Suppressor macrophage treated with lipopolysaccharide for 4 hours (primary cell): ENCODE data around the gene ARHGAP27.
A peak's percentile ranks its signal among the peaks of the same experiment; 100 is the strongest.

Experiments used
- DNase-seq: peaks from one replicate; pipeline ENCODE4 v3.0.0-alpha.2; 2020

The ARHGAP27 gene

DNA sequence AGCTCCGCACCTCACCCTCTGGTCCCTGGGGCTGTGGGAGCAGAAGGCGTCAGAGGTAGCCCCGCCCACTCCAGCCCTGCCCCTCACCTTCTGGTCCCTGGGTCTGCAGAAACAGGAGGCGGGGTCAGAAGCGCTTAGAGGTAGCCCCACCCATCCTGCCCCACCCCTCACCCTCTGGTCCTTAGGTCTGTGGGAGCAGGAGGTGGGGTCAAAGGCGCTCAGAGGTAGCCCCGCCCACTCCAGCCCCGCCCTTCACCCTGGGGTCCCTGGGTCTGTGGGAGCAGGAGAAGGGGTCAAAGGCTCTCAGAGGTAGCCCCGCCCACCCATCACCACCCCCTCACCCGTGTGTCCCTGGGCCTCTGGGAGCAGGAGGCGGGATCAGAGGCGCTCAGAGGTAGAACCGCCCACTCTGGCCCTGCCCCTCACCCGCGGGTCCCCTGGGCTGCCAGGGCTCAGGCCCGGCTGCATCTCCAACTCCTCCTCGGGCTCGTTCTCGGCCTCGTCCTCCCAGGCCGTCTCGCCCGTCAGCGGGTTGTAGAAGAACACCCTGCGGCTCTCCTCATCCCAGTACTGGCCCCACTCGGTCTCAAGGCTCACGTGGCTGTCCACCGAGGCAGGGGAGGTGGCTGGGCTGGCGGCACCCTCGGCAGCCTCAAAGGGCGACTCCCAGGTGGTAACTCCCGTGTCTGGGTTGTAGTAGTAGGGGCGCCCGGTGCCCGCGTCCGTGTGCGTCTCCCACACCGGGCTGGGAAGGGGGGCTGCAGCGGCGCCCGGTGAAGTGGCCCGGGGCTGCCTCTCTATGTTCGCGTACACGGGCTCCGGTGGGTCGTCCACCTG lies 27.2 kb downstream of the ARHGAP27 start:
- no peak for DNase-seq

DNA sequence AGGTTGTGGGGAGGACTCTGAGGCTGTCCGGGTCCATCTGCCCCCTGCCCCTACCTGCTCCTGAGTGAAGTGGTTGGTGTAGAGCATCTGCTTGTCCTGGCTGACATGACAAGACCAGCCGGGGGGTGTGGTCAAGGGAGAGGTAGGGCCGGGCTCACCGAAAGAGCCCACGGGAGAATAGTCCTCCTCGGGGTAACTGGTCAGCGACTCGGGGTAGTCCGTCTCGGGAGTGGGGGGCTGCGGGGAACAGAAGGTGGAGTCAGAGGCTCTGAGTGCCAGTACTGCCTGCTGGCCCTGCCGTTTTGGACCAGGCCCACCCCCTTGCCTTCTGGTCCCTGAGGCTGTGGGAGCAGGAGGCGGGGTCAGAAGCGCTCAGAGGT lies 27.8 kb downstream of the ARHGAP27 start:
- no peak for DNase-seq

DNA sequence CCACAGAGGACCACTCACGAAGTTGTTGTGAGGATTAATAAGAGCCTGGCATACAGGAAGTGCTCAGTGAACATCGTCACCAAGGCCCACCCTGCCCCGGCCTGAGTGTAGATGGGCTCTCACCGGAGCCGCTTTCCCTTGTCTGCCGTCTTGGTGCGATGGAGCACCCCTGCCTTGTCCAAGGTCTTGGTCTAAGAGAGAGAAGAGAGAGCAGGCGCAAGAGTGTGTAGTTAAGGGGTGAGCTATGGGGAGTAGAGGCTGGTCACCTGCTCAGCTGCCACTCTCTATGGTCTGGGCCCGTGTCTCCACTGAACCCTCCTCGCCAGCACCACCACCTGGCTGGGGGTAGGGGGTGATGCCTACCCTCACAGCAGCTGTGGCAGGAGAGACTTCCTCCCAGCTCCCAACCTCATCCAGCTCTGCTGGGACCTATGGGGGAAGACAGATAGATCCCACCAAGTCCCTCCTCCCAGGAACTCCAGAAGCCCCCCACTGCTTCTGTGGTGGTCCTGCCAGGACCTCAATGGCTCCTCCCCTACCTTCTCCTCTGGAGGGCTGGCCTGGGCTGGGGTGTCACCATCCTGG lies 28.7 kb downstream of the ARHGAP27 start:
- no peak for DNase-seq

DNA sequence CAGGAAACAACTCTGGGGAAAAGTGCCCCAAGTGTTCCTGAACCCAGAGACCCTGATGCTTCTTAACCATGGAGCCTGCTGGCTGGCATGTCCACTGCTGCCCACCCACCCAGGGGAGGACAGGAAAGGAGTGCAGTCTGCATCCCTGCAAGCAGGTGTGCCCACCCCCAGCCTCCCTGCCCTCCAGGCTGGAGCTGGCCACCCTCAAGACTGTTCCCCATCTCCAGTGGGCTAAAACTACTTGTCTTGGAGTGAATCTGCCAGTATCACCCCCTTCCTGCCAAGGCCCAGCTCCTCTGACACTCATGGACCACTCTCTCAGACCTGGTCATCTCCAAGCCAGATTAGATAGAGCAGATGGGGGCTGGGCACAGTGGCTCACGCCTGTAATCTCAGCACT lies 29.8 kb downstream of the ARHGAP27 start:
- no peak for DNase-seq

DNA sequence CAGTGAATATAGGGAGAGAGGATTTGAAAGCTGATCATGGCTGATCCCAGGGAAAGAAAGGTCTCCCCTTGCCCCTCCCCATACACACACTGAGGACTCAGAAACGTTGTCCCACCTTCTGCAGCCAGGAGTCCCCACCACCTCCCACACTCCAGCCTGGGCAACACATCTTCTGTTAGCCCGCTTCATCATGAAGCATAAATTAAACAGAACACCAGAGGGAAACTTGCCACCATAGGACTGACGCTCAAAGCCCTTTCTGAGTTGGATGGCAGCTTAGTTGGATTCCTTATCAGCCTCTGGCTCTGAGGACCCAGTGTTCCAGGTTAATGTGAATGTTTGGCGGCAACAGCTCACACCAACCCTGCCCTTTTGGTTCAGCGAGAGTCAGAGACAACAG lies 33.9 kb downstream of the ARHGAP27 start:
- no peak for DNase-seq

DNA sequence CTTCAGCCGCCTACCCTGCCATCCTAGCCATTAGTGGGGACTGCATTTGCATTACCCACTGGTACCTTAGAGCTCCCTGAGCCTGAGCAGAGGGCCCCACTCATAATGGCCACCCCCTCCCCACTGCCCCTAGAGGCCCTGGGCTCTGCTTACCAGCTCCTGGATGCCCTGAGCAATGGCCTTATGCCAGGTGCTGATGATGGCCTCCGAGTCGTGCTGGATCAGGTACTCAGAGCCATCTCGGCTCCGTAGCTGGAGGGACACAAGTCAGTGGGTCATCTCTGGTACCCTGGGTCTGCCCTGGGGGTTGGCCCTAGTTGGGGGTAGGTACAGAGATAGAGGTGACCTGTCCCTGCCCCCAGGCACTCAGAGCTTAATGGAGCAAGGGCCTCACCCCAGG lies 34.9 kb downstream of the ARHGAP27 start:
- no peak for DNase-seq

DNA sequence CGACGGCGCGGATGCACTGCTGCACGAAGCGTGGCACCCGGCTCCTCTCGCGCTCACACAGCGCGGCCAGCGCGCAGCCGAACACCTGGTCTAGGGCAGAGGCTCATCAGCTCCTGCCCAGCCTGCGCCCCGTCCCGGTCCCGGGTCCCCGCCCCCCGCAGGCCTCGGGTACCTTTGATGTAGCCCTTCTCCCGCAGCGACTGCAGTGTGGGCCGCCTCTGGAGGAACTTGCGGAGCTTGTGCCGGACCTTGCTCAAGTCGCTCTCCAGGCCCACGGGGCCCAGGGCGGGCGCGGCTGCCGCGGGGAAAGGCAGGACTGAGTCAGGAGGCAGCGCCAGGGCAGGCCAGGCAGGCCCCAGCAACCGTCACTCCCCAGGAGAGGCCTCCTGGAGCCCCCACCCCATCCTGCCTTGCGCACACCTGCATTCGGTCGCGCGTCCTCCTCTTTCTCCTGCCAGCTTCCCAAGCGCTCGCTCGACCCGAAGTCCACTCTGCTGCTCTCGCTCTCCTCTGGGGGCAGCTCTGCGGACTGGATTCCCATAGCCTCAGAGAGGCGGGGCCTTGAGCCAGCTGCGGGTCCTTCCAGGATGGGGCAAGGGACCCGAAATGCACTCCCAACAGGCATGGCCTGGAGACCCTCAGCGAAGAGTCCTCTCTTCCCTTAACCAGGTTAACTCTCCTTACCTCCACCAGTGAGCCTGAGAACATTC lies 36.0 kb downstream of the ARHGAP27 start:
- no peak for DNase-seq

DNA sequence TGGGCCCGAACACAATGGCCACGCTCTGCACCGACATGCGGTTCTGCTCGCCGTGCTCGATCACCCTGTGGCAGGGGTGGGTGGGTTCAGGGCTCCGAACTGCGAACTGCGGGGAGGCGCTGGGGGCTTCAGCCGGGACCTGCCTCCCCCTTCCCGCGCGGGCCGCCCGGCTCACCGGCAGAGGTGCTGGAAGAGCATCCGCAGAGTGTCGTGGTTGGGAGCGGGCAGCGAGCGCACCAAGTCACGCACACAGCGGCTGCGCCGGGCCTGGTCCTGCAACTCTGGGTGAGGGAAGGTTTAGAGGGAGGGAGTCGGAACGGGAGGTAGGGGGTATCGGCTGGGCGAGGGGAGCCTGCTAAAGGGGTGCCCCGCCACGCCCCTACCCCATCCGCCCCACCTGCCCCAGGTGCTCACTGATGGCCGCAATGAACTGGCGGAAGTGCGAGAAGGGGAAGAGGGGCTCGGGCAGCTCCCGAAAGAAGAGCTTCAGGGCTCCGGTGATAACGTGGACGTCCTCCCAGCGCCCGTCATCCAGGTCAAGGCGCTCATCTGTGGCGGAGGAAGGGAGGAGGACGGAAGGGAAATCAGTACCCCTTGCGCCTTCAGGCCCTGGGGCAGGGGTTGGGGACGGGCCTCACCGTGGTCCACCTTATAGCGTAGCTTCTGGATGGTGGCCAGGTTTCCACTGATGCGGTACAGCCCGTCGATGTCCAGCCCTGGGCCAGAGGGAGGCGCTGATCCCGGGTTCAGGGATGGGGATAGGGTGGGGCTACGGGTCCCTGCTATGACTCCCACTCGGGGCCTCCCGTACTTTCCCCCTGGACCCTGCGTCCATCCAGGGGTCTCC lies 36.9 kb downstream of the ARHGAP27 start:
- no peak for DNase-seq

DNA sequence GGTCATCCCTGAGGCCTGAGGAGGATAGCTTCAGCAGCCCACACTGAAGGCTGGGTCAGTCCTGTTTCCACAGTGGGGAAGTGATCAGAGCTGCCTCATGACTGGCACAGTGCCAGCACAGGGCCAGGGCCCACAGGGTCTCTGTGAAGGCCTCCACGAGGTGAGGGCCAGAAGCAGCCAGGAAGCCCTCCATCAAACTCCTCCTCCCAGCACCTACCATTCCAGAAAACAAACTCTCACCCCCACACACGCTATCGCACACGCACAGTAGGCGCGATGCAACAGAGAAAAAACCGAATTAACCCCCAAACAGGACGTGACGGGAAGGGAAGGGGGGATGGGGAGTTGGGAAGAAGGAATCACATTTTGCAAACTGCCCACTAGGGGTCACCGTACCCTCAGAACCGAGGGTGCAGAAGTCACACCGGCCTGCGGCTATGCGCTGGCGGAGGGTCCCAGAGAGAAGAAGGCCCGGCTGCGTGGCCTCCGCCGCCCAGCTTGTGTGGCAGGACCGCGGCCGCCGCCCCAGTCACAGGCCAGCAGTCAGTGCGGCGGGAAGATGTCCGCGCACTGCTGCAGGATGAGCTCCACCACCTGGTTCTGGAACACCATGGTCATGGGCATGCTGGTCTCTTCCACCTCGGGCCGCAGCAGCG lies 37.6 kb downstream of the ARHGAP27 start:
- DNase-seq = peak; percentile 73

DNA sequence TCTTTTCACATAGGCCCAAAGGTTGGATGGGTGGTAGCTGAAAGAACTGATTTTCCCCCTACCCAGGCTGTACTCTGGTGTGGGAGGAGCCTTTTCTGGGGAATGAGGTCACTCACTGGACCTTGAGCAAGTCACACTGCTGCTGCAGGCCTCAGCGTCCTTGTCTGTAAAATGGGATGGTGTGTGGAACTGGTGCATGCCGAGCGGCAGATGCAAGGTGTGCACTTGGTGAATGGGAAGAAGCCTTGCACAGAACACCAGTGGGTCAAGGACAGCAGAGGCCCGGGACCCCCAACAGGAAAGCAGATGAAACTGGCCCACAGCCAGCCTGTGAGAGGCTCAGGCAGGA lies 38.1 kb downstream of the ARHGAP27 start:
- DNase-seq = no peak

DNA sequence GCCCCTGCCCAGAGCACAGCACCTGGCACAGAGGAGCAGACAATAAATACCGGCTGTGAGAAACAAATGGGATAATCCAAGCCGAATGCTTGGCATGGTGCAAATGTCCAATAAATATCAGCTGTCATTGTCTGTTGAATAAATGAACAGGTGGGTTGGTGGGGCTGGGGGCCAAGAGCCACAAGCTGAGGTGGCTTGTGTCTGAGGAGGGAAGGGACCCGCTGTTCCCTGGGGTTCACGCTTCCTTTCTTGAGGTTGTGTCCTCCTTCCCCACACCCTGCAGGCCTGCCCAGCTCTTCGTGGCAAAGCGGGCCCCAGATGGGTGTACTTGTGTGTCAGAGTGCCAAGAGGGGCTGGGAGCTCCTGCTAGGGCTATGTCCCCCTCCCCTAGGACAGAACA lies 38.6 kb downstream of the ARHGAP27 start:
- no peak for DNase-seq

DNA sequence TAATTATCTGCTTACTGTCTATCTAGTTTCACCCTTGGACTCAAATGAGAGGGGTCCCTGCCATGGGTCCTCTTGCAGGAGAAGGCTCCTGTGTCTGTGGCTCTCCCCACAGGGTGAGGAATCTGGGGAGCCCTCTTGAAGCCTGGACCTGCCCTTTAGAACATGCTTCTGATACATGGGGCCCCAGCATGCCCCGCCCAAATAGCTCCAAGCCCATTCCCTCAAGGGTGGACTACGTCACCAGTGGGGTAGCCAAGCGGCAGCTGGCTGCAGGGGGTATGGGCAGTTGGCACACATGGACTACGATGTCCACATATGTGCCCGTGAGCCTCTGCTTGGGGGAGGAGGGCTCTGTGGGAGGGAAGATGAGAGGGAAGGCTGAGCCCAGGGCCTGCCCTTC lies 39.3 kb downstream of the ARHGAP27 start:
- no peak for DNase-seq

DNA sequence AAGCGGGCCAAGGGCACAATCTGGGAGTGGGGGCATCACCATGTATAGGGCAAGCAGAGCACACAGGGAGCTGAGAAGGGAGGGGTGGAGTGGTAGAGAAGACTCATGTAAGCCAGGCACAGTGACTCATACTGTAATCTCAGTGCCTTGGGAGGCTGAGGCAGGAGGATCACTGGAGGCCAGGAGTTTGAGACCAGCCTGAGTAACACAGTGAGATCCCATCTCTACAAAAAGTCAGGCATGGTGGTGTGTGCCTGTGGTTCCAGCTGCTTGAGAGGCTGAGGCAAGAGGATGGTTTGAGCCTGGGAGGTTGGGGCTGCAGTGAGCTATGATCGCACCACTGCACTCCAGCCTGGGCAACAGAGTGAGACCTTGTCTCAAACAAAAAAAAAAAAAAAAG lies 40.8 kb downstream of the ARHGAP27 start:
- no peak for DNase-seq

DNA sequence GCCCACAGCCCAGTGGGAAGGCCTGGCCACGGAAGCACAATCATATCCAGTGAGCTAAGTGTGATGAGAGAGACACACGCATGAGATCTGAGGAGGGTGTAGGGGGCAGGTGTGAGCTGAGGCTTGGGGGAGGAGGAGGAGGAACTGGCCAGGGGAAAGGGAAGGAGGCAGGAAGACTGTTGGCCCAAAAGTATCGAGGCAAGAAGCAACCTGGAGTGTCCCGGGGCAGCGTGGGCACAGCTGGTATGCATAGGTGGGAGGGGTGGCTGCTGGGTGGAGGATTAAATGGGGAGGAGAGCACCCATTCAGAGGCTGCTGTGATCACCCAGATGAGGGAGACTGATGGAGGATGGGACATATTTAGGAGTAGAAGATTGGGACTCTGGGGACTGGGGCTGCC lies 41.4 kb downstream of the ARHGAP27 start:
- no peak for DNase-seq

DNA sequence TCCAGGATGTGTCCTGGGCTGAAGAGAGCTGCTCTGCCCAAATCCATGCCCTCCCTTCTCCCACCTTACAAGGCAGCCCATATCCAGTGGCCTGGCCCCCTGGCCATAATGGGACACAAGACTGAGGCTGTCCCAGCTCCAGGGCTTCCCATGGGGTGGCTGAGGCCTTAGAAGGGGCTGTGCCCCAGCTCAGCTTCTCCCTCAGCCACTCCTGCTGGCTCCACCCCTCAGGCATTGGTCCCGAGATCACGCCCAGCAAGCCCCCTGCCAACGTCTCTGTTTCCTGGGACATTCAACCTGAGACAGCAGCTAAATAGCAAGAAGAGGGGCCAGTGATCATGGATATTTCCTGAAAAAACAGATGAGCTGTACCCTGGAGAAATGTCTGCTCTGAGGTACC lies 43.3 kb downstream of the ARHGAP27 start:
- DNase-seq = no peak

DNA sequence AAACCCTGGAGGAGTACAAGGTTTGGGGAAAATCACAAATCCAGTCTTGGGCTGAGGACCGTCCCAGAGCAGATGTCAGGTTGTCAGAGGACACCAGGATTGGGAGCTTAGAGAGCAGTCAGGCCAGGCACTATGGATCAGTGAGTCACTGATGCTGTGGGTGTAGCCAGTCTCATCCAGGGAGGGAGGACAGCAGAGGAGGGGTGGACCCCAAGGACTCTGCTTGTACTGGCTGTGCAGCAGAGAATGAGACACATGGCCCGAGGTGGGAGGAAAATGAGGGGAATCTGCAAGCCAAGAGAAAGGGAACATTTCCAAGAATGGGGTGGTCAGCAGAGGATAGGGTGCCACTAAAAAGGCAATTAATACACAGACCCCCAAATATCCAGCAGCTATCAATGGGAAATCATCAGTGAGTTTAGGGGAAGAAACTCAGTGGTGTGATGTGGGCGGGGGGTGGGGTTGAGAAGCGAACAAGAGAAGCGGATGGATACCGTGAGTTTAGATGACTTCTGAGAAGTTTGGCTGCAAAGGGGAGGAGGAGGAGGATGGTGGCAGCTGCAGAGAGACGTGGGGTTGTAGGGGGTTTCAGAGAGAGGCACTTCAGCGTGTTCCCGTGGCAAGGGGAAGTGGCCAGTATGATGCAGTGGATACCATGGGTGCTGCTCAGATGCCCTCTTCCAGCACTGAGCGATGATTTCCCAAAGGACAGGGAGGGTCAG lies 43.9 kb downstream of the ARHGAP27 start:
- no peak for DNase-seq

DNA sequence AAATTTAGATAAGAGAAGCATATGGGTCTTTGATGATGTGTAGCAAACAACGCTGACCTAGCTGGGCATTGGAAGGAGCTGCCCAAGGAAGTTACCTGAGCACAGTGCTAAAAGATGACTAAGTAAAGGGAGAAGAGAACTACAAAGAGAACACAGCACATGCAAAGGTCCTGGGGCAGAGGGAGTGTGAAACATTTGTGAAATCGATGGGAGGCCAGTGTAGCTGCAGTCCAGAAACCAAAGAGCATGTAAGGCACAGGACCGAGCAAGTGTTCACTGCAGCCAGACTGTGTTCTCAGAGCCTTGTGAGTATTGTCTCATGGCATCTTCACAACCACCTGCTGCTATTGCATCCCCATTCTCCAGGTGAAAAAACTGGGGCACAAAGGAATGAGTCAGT lies 44.9 kb downstream of the ARHGAP27 start:
- DNase-seq = no peak

DNA sequence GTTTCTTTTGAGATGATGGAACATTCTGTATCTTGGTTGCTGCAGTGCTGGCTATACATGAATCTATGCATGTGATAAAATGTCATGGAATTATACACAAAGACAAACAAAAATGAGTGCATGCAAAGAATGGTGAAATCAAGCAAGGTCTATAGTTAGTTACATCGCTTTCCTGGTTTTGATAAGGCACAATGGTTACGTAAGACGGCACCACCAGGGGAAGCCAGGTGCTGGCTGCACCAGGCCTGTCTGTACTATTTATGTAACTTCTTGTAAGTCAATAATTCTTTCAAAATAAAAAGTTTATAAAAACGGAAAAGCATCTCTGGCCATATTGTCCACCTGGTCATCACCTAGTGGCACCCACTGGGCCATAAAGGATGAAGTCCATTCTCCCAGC lies 46.5 kb downstream of the ARHGAP27 start:
- no peak for DNase-seq

DNA sequence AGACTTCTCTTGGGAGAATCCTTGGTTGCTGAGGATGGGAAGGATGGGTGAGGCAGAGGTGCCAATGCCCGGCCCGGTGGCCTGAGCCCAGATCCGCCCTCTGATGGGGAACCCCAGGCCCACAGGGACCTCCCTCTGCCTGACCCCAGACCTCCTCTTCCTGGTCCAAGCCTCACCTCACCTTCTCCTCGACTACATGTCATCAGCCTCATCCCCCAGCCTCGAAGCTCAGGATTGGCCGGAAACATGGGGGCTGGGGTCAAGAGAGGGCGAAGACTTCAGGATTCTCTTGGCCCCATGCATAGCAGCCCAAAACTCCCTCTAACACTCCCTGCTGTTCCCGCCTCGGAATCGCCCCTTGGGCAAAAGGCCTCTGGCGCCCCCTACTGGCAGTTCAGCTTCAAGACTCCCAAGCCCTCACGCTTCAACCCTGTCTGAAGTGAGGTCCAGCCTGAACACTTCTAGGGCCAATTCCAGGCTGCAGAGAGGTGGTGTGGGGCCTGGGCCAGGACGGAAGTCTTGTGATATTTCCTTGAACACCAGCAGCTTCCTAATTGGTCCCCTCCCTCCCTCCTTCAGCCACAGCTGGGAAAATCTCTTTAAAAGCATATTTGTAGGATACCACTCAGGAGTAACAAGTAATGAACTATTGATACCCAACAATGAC lies 47.2 kb downstream of the ARHGAP27 start:
- peak; percentile 94 for DNase-seq

DNA sequence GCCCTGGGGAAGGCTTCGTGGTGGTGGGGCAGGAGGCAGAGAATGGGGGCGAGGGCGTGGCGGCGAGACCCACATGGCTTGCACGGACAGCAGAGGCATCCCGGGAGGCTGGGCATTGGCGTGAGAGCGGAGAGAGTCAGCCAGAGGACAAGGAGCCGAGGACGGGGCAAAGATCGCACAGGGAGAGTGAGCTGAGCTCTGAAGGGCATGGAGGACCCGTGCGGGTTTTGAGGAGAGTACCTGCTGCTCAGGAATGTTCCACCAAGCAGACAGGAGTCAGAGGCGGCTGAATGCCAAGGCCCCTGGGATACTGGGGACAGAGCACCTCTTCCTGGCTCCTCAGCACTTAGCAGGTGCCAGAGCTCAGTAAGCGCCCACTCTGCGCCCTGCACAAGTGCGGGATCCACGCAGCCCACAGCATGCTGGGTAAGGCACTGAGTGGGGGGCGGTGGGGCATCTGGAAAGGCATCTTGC lies 47.8 kb downstream of the ARHGAP27 start:
- no peak for DNase-seq

DNA sequence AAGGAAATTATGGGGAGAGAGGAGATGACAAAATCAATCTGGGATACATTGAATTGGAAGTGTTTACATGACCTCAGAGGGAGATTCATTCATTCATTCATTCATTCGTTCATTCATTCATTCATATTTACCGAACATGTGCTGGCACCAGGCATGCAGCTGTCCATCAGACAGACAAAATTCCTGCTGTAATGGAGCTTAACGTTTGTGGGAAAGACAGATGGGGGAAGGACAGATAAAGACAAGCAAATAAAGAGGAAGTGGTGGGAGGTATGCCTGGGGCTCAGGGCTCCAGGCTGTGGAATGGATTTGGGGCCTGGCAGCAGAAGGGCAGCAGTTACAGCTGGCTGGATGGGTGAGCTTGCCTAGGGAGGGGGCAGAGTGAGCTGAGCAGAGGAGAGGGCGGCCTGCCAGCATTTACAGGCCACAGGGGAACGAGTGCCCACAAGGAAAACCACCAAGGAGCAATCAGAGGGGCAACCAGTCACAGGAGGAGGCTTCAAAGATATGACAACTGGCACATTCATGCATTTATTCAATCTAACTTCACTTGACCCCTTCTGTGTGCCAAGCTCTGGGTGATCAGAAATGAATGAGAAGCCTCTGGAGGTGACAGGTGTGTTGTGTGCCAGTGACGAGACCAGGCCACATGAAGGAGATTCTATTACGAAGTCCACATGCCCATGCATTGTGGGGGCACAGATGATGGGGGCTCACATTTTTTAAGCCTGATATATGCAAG lies 48.5 kb downstream of the ARHGAP27 start:
- DNase-seq = no peak
